Neuronal stem cell (in vitro differentiated cells): ENCODE results near the gene TBPL2.

Experiments
- DNase-seq: peaks from one replicate; pipeline ENCODE4 v3.0.0-alpha.2; 2013; ENCODE audit warnings: low spot score
- H2AFZ ChIP-seq: one replicate; pipeline ENCODE4 v1.6.1; 2013; ENCODE audit warnings: mild to moderate bottlenecking, low read length, inconsistent platforms
- H2AK5ac ChIP-seq: 2 replicates; pipeline ENCODE4 v1.6.1; 2013; ENCODE audit warnings: low read depth, mild to moderate bottlenecking, inconsistent platforms, low read length, moderate library complexity, mixed read lengths
- H2BK120ac ChIP-seq: 2 replicates; pipeline ENCODE4 v1.6.1; 2013; ENCODE audit warnings: low read depth, mild to moderate bottlenecking, inconsistent platforms, low read length, moderate library complexity, mixed read lengths
- H2BK12ac ChIP-seq: one replicate; pipeline ENCODE4 v1.6.1; 2013; ENCODE audit warnings: low read length, inconsistent platforms
- H2BK15ac ChIP-seq: 2 replicates; pipeline ENCODE4 v1.6.1; 2013; ENCODE audit warnings: mild to moderate bottlenecking, low read length, inconsistent platforms, mixed read lengths
- H2BK5ac ChIP-seq: one replicate; pipeline ENCODE4 v1.6.1; 2013; ENCODE audit warnings: inconsistent platforms, mild to moderate bottlenecking, low read length, moderate library complexity
- H3K14ac ChIP-seq: one replicate; pipeline ENCODE4 v1.6.1; 2013; ENCODE audit warnings: low read length, inconsistent platforms
- H3K18ac ChIP-seq: 2 replicates; pipeline ENCODE4 v1.6.1; 2013; ENCODE audit warnings: low read length, inconsistent platforms
- H3K23ac ChIP-seq: 2 replicates; pipeline ENCODE4 v1.6.1; 2013; ENCODE audit warnings: low read depth, mild to moderate bottlenecking, mixed read lengths, low read length, inconsistent platforms; ENCODE audit not compliant: poor library complexity
- H3K27ac ChIP-seq: replicated peaks from 3 replicates; pipeline ENCODE4 v1.5.1; 2013; ENCODE audit warnings: low read length, inconsistent platforms
- H3K27me3 ChIP-seq, 3 experiments: 2 replicates each; pipeline ENCODE4 v1.6.1; 2013; ENCODE audit warnings: low read length in 3 of 3, mild to moderate bottlenecking in 2 of 3, inconsistent platforms in 1 of 3, low read depth in 1 of 3, mixed read lengths in 1 of 3, moderate library complexity in 1 of 3; ENCODE audit not compliant: control insufficient read depth in 3 of 3, insufficient read depth in 3 of 3
- H3K36me3 ChIP-seq, 2 donors: replicated peaks in 1 of 2; 2 replicates each; pipeline ENCODE4 v1.6.1; 2013; ENCODE audit warnings: low read length in 2 of 2; ENCODE audit not compliant: control insufficient read depth in 2 of 2, insufficient read depth in 2 of 2
- H3K4ac ChIP-seq: 2 replicates; pipeline ENCODE4 v1.6.1; 2013; ENCODE audit warnings: inconsistent platforms, mild to moderate bottlenecking, low read length, moderate library complexity
- H3K4me1 ChIP-seq, 2 donors: 1 replicate in 1 of 2; 2 replicates in 1 of 2; pipeline ENCODE4 v1.6.1; 2013; ENCODE audit warnings: low read length in 2 of 2, low read depth in 1 of 2; ENCODE audit not compliant: control insufficient read depth in 2 of 2, insufficient read depth in 1 of 2
- H3K4me2 ChIP-seq: one replicate; pipeline ENCODE4 v1.6.1; 2013; ENCODE audit warnings: mild to moderate bottlenecking, low read length, inconsistent platforms; ENCODE audit not compliant: insufficient read depth, poor library complexity, severe bottlenecking
- H3K4me3 ChIP-seq, 2 donors: 2 replicates each; pipeline ENCODE4 v1.5.1; 2013; ENCODE audit warnings: low read length in 2 of 2, mild to moderate bottlenecking in 2 of 2, inconsistent platforms in 1 of 2, moderate library complexity in 1 of 2
- H3K79me1 ChIP-seq: one replicate; pipeline ENCODE4 v1.6.1; 2013; ENCODE audit warnings: low read depth, mild to moderate bottlenecking, inconsistent platforms, low read length, moderate library complexity
- H3K9ac ChIP-seq: one replicate; pipeline ENCODE4 v1.6.1; 2013; ENCODE audit warnings: mild to moderate bottlenecking, low read depth, low read length, inconsistent platforms; ENCODE audit not compliant: poor library complexity
- H3K9me3 ChIP-seq, 2 donors: replicated peaks in 1 of 2; 2 replicates each; pipeline versions ENCODE3 to v1.6.1; 2013; ENCODE audit warnings: low read length in 2 of 2, mild to moderate bottlenecking in 2 of 2, inconsistent platforms in 1 of 2, low read depth in 1 of 2, mixed read lengths in 1 of 2, moderate library complexity in 1 of 2; ENCODE audit not compliant: control insufficient read depth in 2 of 2, insufficient read depth in 1 of 2
- H4K8ac ChIP-seq: one replicate; pipeline ENCODE4 v1.6.1; 2013; ENCODE audit warnings: low read depth, mild to moderate bottlenecking, inconsistent platforms, low read length, moderate library complexity
- H4K91ac ChIP-seq: one replicate; pipeline ENCODE4 v1.6.1; 2013; ENCODE audit warnings: low read length, low read depth, mild to moderate bottlenecking, inconsistent platforms; ENCODE audit not compliant: poor library complexity
- WGBS, 2 donors: extraction: QIAGEN DNeasy Blood & Tissue Kit; methylation state at CpG; one replicate each; pipeline ENCODE4 v1.1.7; 2013; ENCODE audit warnings: missing lambda C conversion rate in 2 of 2, mixed read lengths in 1 of 2; ENCODE audit not compliant: insufficient read length in 2 of 2, insufficient replicate concordance in 1 of 2; ENCODE audit errors: extremely low coverage in 2 of 2; 5-methylcytosine and 5-hydroxymethylcytosine counted together

TBPL2 gene

DNA sequence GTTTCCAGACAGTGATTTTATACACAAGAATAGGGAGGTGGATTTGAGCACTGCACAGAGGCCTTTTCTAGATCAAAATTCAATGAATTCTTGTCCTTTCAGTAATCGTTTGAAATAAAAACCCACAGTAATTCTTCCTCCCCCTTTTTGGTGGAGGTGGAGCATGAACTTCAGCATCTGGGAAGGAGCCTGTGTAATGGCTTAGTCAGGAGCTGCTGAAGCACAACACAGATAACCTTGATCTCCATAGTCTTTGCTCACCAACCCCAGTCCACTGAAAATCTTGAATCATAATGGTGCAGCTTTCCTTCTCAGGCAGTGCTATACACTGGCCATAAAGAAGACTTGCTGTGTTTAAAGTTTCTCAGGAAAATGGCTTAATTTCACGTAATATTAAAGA is 6.4 kb upstream of the TBPL2 start:
- no peak overlapping the region for H3K27ac ChIP-seq
- no peak overlapping the region for H3K4ac ChIP-seq

DNA sequence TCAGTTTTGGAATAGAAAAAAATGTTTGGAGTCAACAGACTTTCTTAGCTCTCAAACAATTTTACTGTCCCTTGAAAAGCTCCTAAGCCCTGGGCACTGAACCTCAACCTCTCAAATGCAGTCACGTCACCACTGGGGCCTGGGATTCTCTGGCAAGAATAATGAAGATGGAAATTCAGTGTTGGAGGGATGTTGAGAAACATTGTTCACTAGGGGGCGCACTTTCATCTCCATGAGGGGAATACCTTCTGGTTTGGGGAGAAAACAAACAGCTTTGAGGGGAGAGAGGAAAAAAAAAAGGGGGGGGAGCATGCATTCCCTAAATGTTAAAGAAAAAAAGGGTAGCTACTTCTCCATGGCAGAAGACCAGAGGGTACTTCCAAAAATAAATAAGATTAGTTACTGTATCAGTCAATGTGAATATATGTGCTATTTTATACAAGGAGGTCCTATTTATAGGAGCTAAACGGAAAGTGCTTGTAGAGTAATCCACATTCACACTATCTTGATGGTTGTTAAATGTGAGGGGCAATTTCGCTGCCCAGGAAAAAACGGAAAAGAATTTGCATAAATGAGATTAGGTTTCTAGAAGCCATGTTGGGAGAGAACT is 5.8 kb upstream of the TBPL2 start:
- H2BK120ac ChIP-seq: no peak overlapping the region

More for the DNA sequence above, 6.4 kb upstream of the TBPL2 start:
- Histone ChIP-seq H2BK15ac (no peak overlapping the region), H3K4me2 (no peak overlapping the region), H3K9me3 (no peaks in the 10 kb centered on the region), H4K91ac (no peak overlapping the region), H2AFZ (peak overlapping the region; percentile 32), H3K4me1 (no peaks in the 10 kb centered on the region), H2BK120ac (no peak overlapping the region), H3K23ac (no peak overlapping the region), H3K14ac (no peak overlapping the region), H3K79me1 (no peaks in the 10 kb centered on the region), H2BK5ac (no peak overlapping the region), H3K4me3 (no peak overlapping the region), H3K36me3 (no peaks in the 10 kb centered on the region), H4K8ac (no peak overlapping the region), H2AK5ac (no peak overlapping the region), H3K27me3 (no peaks in the 10 kb centered on the region), H3K18ac (no peak overlapping the region), H3K9ac (no peak overlapping the region), H2BK12ac (no peak overlapping the region)
- DNase-seq: no peak
- no CpG with 5 or more reads among the region's 2 CpGs for WGBS, 2 donors

DNA sequence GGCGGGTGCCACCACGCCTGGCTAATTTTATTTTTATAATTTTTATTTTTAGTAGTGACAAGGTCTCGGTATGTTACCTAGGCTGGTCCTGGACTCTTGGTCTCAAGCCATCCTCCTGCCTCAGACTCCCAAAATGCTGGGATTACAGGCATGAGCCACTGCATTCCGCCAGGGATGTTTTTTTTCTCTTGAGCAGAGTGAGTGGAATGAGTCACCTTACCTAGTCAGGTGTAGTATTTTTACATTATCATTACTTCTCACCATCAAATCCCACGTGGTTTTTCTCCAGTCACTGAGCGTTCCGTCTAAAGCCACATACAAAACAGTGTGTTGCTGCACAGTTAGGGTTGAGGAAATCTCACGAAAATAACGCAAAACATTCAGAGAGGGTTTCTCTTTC is 870 bp upstream of the TBPL2 start:
- no peak overlapping the region for H4K91ac ChIP-seq
- H3K4me1 ChIP-seq: peaks cover 0 to 5% of the 10 kb centered on the region in 2 donors
- H3K27me3 ChIP-seq: peaks cover 0 to 9% (median 0%) of the 10 kb centered on the region in 3 experiments
- WGBS, 2 donors: no CpG with 5 or more reads among the region's 9 CpGs
- H2BK5ac ChIP-seq: no peak overlapping the region
- H3K4me2 ChIP-seq: no peak overlapping the region
- H3K27ac ChIP-seq: no peak overlapping the region
- no peak overlapping the region for H2AFZ ChIP-seq
- no peak for DNase-seq
- no peaks in the 10 kb centered on the region for H3K79me1 ChIP-seq
- H2BK12ac ChIP-seq: no peak overlapping the region
- H3K4ac ChIP-seq: no peak overlapping the region
- H3K18ac ChIP-seq: no peak overlapping the region
- no peaks in the 10 kb centered on the region for H3K9me3 ChIP-seq
- no peak overlapping the region for H3K23ac ChIP-seq
- H4K8ac ChIP-seq: no peak overlapping the region
- no peak overlapping the region for H2AK5ac ChIP-seq
- no peak overlapping the region for H2BK120ac ChIP-seq
- no peaks in the 10 kb centered on the region for H3K36me3 ChIP-seq
- no peak overlapping the region for H3K14ac ChIP-seq
- H3K9ac ChIP-seq: no peak overlapping the region
- no peak overlapping the region for H2BK15ac ChIP-seq
- H3K4me3 ChIP-seq: no peak overlapping the region

More for the DNA sequence above, 5.8 kb upstream of the TBPL2 start:
- Histone ChIP-seq H2BK5ac (no peak overlapping the region), H4K91ac (no peak overlapping the region), H3K27ac (no peak overlapping the region), H3K79me1 (no peaks in the 10 kb centered on the region), H3K4me1 (no peaks in the 10 kb centered on the region), H4K8ac (no peak overlapping the region), H3K36me3 (no peaks in the 10 kb centered on the region), H2BK12ac (no peak overlapping the region), H2BK15ac (no peak overlapping the region), H3K14ac (no peak overlapping the region), H3K4me3 (no peak overlapping the region), H3K23ac (no peak overlapping the region), H3K4me2 (no peak overlapping the region), H3K18ac (no peak overlapping the region), H3K4ac (no peak overlapping the region), H3K9me3 (no peaks in the 10 kb centered on the region), H3K27me3 (no peaks in the 10 kb centered on the region), H2AFZ (peak overlapping the region; percentile 32), H2AK5ac (no peak overlapping the region), H3K9ac (no peak overlapping the region)
- WGBS, 2 donors: no CpG with 5 or more reads among the region's 5 CpGs
- DNase-seq: peak; percentile 82

DNA sequence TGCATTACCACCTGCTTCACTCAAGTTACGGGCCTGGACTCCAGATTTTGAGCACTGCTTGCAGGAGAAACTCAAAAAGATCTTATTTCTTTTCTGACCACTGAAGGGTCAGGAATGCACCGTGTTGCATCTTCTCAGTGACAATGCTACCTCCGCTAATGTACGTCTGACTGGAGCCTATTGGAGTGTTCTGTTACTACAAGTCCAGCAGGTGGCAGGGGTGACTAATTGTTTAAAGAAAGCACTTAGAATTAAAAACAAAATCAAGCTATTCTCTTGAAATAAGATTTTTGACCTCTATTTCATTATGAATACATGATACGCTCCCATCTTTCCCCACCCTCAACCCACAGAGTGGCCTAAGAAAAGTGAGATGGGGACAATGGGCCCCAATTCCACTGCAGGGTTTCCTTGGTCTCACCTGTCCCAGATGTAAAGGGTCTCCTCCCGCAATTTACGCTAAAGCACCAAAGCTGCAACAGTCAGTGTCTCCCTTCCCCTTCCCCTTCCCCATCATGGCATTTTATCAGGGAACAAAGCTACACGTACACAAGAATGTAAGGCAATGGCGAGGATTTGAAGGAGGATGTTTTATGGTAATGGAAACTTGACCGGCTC is 2.2 kb downstream of the TBPL2 start:
- H3K36me3 ChIP-seq: no peaks in the 10 kb centered on the region
- no peak overlapping the region for H2BK15ac ChIP-seq
- no peak overlapping the region for H3K23ac ChIP-seq
- H3K79me1 ChIP-seq: no peaks in the 10 kb centered on the region
- H2AFZ ChIP-seq: no peak overlapping the region
- H3K27me3 ChIP-seq: peaks cover 0 to 30% (median 0%) of the 10 kb centered on the region in 3 experiments
- no peak overlapping the region for H2BK5ac ChIP-seq
- H2BK12ac ChIP-seq: no peak overlapping the region
- no peak overlapping the region for H4K8ac ChIP-seq
- H3K14ac ChIP-seq: no peak overlapping the region
- peak; percentile 29 for DNase-seq
- no peak overlapping the region for H3K9ac ChIP-seq
- H3K4me3 ChIP-seq: no peak overlapping the region
- no peak overlapping the region for H2AK5ac ChIP-seq
- no peaks in the 10 kb centered on the region for H3K9me3 ChIP-seq
- H3K4me2 ChIP-seq: no peak overlapping the region
- no peak overlapping the region for H4K91ac ChIP-seq
- WGBS, 2 donors: no CpG with 5 or more reads among the region's 10 CpGs
- no peak overlapping the region for H2BK120ac ChIP-seq
- no peak overlapping the region for H3K27ac ChIP-seq
- no peak overlapping the region for H3K18ac ChIP-seq
- H3K4me1 ChIP-seq: peaks cover 0 to 5% of the 10 kb centered on the region in 2 donors
- H3K4ac ChIP-seq: no peak overlapping the region
